Measurements from ENCODE around the gene SLX9. TPM values are rescaled to one million over a fixed set of nuclear protein-coding genes. Genes with fewer than 3 reads are reported as not detected.

SLX9 gene
- total RNA-seq, 1 donor from 2014 or later = 0.75 TPM

- peak overlapping the region in 1 of 2 donors; percentile 86 for H3K27ac ChIP-seq
- TF ChIP-seq, protein P1, sequence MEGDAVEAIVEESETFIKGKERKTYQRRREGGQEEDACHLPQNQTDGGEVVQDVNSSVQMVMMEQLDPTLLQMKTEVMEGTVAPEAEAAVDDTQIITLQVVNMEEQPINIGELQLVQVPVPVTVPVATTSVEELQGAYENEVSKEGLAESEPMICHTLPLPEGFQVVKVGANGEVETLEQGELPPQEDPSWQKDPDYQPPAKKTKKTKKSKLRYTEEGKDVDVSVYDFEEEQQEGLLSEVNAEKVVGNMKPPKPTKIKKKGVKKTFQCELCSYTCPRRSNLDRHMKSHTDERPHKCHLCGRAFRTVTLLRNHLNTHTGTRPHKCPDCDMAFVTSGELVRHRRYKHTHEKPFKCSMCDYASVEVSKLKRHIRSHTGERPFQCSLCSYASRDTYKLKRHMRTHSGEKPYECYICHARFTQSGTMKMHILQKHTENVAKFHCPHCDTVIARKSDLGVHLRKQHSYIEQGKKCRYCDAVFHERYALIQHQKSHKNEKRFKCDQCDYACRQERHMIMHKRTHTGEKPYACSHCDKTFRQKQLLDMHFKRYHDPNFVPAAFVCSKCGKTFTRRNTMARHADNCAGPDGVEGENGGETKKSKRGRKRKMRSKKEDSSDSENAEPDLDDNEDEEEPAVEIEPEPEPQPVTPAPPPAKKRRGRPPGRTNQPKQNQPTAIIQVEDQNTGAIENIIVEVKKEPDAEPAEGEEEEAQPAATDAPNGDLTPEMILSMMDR (IDR thresholded peaks at IDR 0.05) = no peak
- H3K36me3 ChIP-seq = no peaks in the 10 kb centered on the region
- no peaks in the 10 kb centered on the region for H3K9me3 ChIP-seq
- no peak overlapping the region for H3K4me3 ChIP-seq
- H3K4me1 ChIP-seq = peaks cover 13 to 52% of the 10 kb centered on the region in 2 donors
- no peak for DNase-seq (ENCODE audit: low spot score in 2 of 2)
- intact Hi-C loops (cut with DNase I) = no loop called here
- no peaks in the 10 kb centered on the region for H3K27me3 ChIP-seq
Observed at GRCh38 chr21:44998621-44999427, 59.0 kb downstream of the SLX9 start.

DNA sequence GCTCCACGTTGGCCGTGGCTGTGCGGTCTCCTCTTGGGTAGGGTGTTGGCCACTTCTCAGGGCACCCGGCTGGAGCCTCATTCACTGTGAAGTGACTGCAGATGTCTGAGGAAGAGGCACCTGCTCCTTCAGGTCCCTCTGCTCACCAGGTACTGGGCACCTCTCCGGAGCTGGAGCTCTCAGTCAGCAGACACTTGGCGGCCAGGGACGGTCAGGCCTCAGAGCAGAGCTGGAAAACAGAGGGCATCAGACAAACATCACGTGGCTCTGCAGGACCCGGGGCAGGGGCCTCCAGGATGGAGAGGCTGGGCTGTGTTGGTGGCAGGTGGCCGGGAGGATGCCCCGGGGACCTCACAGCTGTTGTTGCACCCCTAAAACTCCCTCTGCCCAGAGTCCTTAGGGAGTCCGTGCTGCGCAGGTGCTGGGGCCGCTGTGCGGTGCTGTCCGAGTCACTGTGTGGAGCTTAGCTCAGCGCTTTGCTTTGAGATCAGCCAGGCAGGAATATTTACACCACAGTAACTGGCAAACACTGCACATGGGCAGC lies 59.7 kb downstream of the SLX9 start:
- TF ChIP-seq, protein P1 (IDR thresholded peaks at IDR 0.05) = no peak

GRCh38 chr21:44999972-45000636 lies 60.3 kb downstream of the SLX9 start:
- peaks cover 17 to 47% of the 10 kb centered on the region in 2 donors for H3K4me1 ChIP-seq
- H3K9me3 ChIP-seq = no peaks in the 10 kb centered on the region
- peak overlapping the region in 1 of 2 donors; percentile 48 for H3K4me3 ChIP-seq
- no peaks in the 10 kb centered on the region for H3K36me3 ChIP-seq
- intact Hi-C loops (cut with DNase I) = loop anchor here (5.0 kb wide), 1 partner anchor 72 kb away; the partner anchor contains the start of gene ADARB1
- peak in 1 of 2 donors; percentile 63 for DNase-seq (ENCODE audit: low spot score in 2 of 2)
- no peaks in the 10 kb centered on the region for H3K27me3 ChIP-seq
- TF ChIP-seq, protein P1 (IDR thresholded peaks at IDR 0.05) = no peak
- peak overlapping the region; percentile 86 to 91 for H3K27ac ChIP-seq

More for the DNA sequence above, 59.7 kb downstream of the SLX9 start:
- DNase-seq (ENCODE audit: low spot score in 2 of 2) = no peak
- Histone ChIP-seq H3K36me3 (no peaks in the 10 kb centered on the region), H3K27ac (peak overlapping the region in 1 of 2 donors; percentile 86), H3K27me3 (no peaks in the 10 kb centered on the region), H3K4me3 (no peak overlapping the region), H3K9me3 (no peaks in the 10 kb centered on the region), H3K4me1 (peaks cover 17 to 53% of the 10 kb centered on the region in 2 donors)
- intact Hi-C loops (cut with DNase I) = no loop called here

DNA sequence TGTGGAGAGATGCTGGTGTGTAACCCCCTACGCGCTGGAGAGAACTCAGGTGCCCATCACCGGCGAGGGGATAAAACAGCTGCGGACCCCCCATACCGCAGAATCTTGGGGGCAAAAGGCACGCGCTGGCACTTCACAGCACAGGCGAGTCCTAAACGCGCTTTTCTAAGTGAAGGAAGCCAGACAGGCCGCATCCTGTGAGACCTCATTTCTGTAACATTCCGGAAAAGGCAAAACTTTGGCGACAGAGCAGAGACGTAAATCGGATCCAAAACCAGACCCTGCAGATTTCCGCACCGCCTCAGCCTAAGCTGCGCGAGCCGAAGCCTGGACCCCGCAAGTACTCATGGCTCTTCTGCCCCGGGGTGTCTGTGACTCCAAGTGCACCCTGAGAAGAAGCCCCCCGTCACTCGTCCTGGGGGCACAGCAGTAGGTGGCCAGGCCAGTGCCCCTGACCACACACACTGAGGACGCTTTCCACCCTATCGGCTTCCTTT lies 60.9 kb downstream of the SLX9 start:
- Histone ChIP-seq H3K27me3 (no peaks in the 10 kb centered on the region), H3K36me3 (no peaks in the 10 kb centered on the region), H3K9me3 (peaks cover 0 to 2% of the 10 kb centered on the region in 2 donors), H3K27ac (peak overlapping the region; percentile 86 to 91), H3K4me1 (peaks cover 17 to 42% of the 10 kb centered on the region in 2 donors), H3K4me3 (peak overlapping the region in 1 of 2 donors; percentile 48)
- TF ChIP-seq, protein P1 (IDR thresholded peaks at IDR 0.05) = no peak
- intact Hi-C loops (cut with DNase I) = loop anchor here (5.0 kb wide), 1 partner anchor 72 kb away; the partner anchor contains the start of gene ADARB1
- no peak for DNase-seq (ENCODE audit: low spot score in 2 of 2)
